Effector memory CD4-positive, alpha-beta T cell (primary cell): ENCODE data around the gene BRIP1.
"Not testable (repeated sequence)": the region's sequence is repeated elsewhere in the genome, so short reads cannot be mapped to it uniquely, and the experiment has no call there.

Source experiments
- DNase-seq, 3 donors: peaks; one replicate each; pipeline ENCODE4 v3.0.0-alpha.2; 2020
- H3K27ac ChIP-seq: 2 replicates; pipeline ENCODE4 v1.7.0; 2013; ENCODE audit warnings: mild to moderate bottlenecking, low read length, moderate library complexity; ENCODE audit not compliant: insufficient read depth, poor library complexity, severe bottlenecking
- H3K27me3 ChIP-seq: replicated peaks from 2 replicates; pipeline ENCODE4 v1.7.0; 2013; ENCODE audit warnings: mild to moderate bottlenecking, low read length; ENCODE audit not compliant: insufficient read depth, control insufficient read depth, poor library complexity, severe bottlenecking
- H3K36me3 ChIP-seq: 2 replicates; pipeline ENCODE4 v1.7.0; 2013; ENCODE audit warnings: mild to moderate bottlenecking, low read length, moderate library complexity; ENCODE audit not compliant: control insufficient read depth, insufficient read depth
- H3K4me1 ChIP-seq: 2 replicates; pipeline ENCODE4 v1.7.0; 2013; ENCODE audit warnings: low read length, mild to moderate bottlenecking; ENCODE audit not compliant: control insufficient read depth, insufficient read depth, poor library complexity, severe bottlenecking
- H3K4me3 ChIP-seq: 2 replicates; pipeline ENCODE4 v1.7.0; 2013; ENCODE audit warnings: low read length, low read depth, mild to moderate bottlenecking; ENCODE audit not compliant: insufficient read depth, poor library complexity, severe bottlenecking
- H3K9me3 ChIP-seq: 2 replicates; pipeline ENCODE4 v1.7.0; 2013; ENCODE audit warnings: mild to moderate bottlenecking, low read length, moderate library complexity; ENCODE audit not compliant: control insufficient read depth
- total RNA-seq, 3 donors: gene quantifications; one replicate each; lab custom pipeline; 2026; lab: John Stamatoyannopoulos, UW

BRIP1 gene
- total RNA-seq = 6.7 to 7.4 (median 7.2) reads per million in 3 donors

DNA sequence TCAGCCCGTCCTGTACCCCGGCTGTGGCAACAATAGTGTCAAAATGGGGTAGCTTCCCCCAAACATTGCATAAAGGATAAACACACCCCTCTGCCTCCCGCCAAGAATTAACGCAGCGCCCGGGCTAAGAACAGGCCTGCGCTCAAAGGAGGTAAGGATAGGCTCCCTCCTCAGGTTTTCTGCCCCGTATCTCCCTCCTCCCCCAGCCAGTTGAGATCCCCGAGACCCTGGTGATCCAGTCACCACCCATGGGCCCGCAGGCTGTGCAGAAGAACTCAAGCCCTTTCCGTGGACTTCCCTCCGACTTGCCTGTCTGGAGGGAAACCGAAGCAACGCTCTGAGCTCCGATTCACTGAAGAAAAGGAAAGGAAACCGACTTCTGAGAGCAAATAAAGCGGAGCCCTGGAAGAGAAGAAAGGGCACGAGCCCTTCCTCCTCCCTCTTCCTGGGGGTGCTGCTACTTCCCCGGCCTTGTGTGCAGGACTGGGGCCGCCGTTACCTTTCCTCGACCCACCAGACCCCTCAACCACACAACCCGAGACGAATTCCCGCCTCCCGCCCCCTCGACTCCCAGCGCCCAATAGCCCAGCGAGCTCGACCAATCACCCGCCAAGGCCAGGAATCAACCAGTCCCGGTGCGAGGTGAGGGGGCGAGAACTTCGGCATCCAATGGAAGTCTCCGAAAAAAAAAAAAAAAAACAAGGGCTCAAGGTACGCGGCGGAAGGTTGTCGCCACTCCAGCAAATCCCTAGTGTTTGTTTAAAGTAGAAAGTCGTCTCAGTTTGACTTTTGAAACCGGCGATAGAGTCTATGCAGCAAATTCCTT lies at the start of gene BRIP1:
Gene BRIP1 (minus strand): TSS at position 554 of the 826 bp plus-strand sequence. CDS start 1,989 bp downstream, outside the sequence.
- peaks cover 15% of the 10 kb centered on the region for H3K36me3 ChIP-seq
- peak within 1 kb of the TSS; percentile 74 for H3K27ac ChIP-seq
- H3K4me3 ChIP-seq = peak within 1 kb of the TSS; percentile 88
- H3K4me1 ChIP-seq = peaks cover 6% of the 10 kb centered on the region
- peak; percentile 78 to 85 (median 85) for DNase-seq
- no peaks in the 10 kb centered on the region for H3K27me3 ChIP-seq
- no peaks in the 10 kb centered on the region for H3K9me3 ChIP-seq

DNA sequence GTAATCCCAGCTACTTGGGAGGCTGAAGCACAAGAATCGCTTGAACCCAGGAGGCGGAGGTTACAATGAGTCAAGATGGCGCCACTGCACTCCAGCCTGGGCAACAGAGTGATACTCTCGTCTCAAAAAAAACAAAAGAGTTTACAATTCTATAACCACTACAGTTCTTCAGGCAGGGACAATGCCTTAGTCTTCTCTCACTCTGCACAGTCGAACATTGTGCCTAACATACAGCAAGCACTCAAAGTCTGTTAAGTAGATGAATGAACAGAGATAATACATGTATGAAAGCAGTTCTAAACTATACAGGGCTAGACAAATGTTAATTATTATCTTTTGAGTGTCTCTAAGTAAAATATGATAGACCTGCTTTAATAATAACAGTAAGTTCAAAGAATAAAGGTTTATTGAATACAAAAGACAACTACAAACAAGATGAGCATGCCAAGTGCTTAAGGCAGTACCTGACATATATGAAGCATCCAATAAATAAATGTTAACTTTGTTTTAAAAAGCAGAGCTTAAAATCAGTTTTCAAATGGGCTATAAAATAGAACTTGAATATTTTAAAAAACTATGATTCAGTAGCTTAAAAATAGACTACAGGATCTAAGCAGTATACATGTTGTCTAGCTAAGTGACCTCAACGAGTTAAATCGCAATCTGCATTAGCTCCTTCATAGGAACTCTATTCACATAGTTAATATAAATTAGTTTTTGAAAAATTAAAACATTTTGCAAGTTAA lies 45.1 kb upstream of the BRIP1 start:
- no peak overlapping the region for H3K27ac ChIP-seq
- H3K4me3 ChIP-seq = no peak overlapping the region
- H3K4me1 ChIP-seq = no peaks in the 10 kb centered on the region
- H3K27me3 ChIP-seq = no peaks in the 10 kb centered on the region
- no peaks in the 10 kb centered on the region for H3K9me3 ChIP-seq
- peaks cover 30% of the 10 kb centered on the region for H3K36me3 ChIP-seq
- DNase-seq = no peak

DNA sequence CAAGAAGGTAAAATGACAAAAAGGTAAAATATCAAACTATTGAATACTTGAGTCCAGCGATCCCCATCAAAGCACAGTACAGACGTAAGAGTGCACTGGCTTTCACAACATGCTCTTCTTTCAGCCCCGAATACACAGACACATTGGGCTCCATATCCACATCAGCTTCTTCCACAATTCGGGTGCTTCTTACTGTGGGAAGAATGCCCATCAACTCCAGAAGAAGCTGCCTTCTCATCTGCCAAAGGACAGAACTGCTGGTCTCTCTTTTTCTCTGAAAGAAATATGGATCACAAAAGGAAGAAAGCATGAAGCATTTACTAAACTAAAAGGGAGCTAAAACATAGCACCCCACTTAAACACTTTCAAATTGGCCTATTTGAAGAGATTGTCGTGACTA lies 44.0 kb upstream of the BRIP1 start:
- Histone ChIP-seq H3K4me3 (no peak overlapping the region), H3K9me3 (no peaks in the 10 kb centered on the region), H3K27me3 (no peaks in the 10 kb centered on the region), H3K36me3 (peaks cover 36% of the 10 kb centered on the region), H3K27ac (no peak overlapping the region), H3K4me1 (no peaks in the 10 kb centered on the region)
- DNase-seq = no peak

DNA sequence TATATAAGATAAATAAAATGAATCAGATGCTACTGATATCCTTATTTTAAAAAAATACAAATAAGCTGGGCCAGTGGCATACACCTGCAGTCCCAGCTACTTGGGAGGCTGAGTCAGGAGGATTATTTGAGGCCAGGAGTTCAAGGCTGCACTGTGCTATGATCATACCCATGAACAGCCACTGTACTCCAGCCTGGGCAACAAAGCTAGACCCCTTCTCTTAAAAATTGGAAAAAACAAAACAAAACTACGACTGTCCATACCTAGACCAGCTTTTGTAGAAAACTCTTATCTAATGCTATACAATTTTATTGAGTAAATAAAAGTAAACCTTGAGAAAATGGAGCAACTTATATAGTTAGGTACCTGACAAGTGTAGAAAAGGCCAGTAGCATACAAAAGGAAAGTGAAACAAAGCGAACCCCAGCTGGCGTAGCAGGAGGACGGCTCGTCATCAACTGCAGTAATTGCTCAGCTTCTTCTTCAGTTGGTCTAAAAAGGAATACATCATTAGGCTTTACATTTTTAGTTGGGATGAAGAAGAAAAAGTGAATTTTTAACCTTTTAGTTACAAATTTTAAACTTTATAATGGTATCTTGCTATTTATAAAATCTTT lies 40.9 kb upstream of the BRIP1 start:
- peak in 2 of 3 donors; percentile 4 to 8 for DNase-seq
- no peaks in the 10 kb centered on the region for H3K9me3 ChIP-seq
- H3K36me3 ChIP-seq = peaks cover 27% of the 10 kb centered on the region
- peak overlapping the region; percentile 52 for H3K27ac ChIP-seq
- no peaks in the 10 kb centered on the region for H3K4me1 ChIP-seq
- H3K27me3 ChIP-seq = no peaks in the 10 kb centered on the region
- H3K4me3 ChIP-seq = peak overlapping the region; percentile 31

DNA sequence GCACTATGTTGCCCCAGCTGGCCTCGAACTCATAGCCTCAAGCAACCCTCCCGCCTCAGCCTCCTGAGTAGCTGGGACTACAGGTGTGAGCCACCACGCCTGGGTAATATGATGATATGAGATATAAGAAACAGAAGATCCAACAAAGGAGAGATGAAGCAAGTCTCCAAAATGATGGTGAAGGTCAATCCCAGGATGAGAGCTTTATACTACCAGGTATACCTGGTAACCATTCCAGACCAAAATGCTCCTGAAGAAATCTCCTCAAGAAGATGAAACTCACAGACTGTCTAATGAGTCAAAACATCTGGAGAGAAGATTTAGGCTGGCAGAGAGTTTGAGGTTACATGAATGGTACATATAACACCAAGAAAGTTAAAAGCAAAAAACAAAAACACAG lies 39.9 kb upstream of the BRIP1 start:
- Histone ChIP-seq H3K27ac (no peak overlapping the region), H3K36me3 (peaks cover 26% of the 10 kb centered on the region), H3K9me3 (no peaks in the 10 kb centered on the region), H3K27me3 (no peaks in the 10 kb centered on the region), H3K4me3 (no peak overlapping the region), H3K4me1 (no peaks in the 10 kb centered on the region)
- no peak for DNase-seq

DNA sequence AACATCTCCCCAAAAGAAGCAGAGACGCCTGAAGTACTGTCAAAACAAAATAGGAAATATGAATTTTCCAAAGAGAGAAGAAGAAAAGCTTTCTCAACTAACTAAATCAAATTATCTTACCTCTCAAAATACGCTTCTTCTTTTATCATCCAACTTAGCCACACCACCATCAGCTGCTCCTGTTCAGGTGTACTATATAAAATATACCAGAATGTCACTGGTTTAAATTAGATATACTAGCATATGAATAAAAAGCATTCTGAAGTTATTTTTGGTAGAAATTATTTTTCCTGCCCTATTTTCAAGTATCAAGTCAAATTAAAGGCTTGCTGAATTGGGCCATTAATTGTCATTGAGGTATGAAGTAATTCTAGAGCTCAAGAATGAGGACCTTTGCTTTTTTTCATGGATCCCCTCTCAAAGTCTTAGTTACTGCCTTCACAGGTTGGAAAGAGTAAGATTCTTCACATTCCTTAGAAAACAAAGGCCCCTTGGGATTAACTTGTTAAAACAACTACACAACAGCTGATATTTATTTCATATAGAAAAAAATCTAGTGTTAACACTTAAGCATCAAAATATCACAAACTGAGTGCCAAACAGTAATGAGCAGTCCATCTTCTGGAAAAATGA lies 34.3 kb upstream of the BRIP1 start:
- no peaks in the 10 kb centered on the region for H3K9me3 ChIP-seq
- H3K4me1 ChIP-seq = no peaks in the 10 kb centered on the region
- H3K27ac ChIP-seq = no peak overlapping the region
- no peak overlapping the region for H3K4me3 ChIP-seq
- H3K36me3 ChIP-seq = peaks cover 28% of the 10 kb centered on the region
- DNase-seq = no peak
- H3K27me3 ChIP-seq = no peaks in the 10 kb centered on the region

DNA sequence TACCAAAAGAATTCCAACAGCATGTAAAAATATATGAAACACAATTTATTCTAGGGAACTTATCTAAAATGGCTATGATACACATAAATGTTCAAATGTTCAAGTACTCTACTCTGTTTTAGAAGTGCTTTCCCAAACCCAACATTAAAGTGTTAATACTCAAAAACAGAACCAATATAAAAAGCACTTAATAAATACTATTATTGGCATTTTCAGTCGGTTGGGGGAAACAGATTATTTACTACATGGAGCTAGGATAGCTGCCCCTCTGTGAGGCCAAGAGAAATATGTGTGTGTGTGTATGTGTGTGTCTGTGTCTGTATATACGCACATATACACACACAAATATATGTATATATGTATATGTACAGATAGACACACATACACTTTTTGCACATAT lies 32.1 kb upstream of the BRIP1 start:
- DNase-seq = no peak
- Histone ChIP-seq H3K27ac (no peak overlapping the region), H3K36me3 (peaks cover 18% of the 10 kb centered on the region), H3K4me3 (no peak overlapping the region), H3K27me3 (no peaks in the 10 kb centered on the region), H3K4me1 (no peaks in the 10 kb centered on the region), H3K9me3 (no peaks in the 10 kb centered on the region)

DNA sequence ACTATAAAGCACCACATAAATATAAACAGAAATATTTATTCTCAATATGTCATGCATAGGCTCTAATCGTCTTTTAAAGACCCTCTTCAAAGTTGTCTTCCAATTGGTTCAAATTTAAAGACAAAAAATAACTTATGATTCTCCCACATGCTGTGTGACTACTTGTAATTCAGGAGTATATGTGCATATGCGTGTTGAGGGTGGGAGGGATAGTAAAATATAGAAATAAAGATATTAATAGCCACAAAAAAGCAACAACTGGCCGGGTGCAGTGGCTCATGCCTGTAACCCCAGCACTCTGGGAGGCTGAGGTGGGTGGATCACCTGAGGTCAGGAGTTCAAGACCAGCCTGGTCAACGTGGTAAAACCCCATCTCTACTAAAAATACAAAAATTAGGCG lies 31.0 kb upstream of the BRIP1 start:
- peaks cover 15% of the 10 kb centered on the region for H3K36me3 ChIP-seq
- H3K4me1 ChIP-seq, H3K27me3 ChIP-seq, H3K27ac ChIP-seq, DNase-seq, H3K9me3 ChIP-seq, H3K4me3 ChIP-seq: not testable (repeated sequence)

DNA sequence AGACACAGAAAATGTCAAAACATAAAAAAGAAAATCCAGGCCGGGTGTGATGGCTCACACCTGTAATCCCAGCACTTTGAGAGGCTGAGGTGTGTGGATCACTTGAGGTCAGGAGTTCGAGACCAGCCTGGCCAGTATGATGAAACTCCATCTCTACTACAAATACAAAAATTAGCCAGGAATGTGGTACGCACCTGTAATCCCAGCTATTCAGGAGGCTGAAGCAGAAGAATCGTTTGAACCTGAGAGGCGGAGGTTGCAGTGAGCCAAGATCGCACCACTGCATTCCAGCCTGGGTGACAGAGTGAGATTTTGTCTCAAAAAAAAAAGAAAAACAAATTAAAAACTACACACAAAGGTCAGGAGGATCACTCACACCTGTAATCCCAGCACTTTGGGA lies 24.4 kb upstream of the BRIP1 start:
- not testable (repeated sequence) for H3K27me3 ChIP-seq, H3K27ac ChIP-seq, DNase-seq, H3K4me3 ChIP-seq, H3K4me1 ChIP-seq, H3K9me3 ChIP-seq
- peaks cover 12% of the 10 kb centered on the region for H3K36me3 ChIP-seq
